HepG2 (cell line): Measurements from ENCODE around the gene EBP. TPM values are rescaled to one million over a fixed set of nuclear protein-coding genes. Genes with fewer than 3 reads are reported as not detected.

ENCODE experiments used
- AGO2 ChIP-seq: fragments of 200-400 bp; formaldehyde crosslinking; optimal IDR thresholded peaks from 2 replicates; pipeline ENCODE3; 2017; ENCODE audit warnings: mild to moderate bottlenecking, low read depth, low read length, moderate library complexity
- HNF4G ChIP-seq, 2 experiments: sonication (generic) in 1 of 2; formaldehyde crosslinking in 1 of 2; IDR thresholded peaks; 2 replicates each; pipeline versions ENCODE4 v1.4.0 to v1.6.1; 2011 to 2020; ENCODE audit warnings: borderline replicate concordance in 2 of 2, low read depth in 2 of 2, mild to moderate bottlenecking in 2 of 2, low read length in 1 of 2, missing genetic modification reagents in 1 of 2, moderate library complexity in 1 of 2
- HOXA7 ChIP-seq: sonication (generic); formaldehyde crosslinking; IDR thresholded peaks from 2 replicates; pipeline ENCODE4 v1.8.1; 2022; ENCODE audit warnings: mild to moderate bottlenecking, missing genetic modification reagents, moderate library complexity
- HOXD1 ChIP-seq: sonication (generic); formaldehyde crosslinking; IDR thresholded peaks from 2 replicates; pipeline ENCODE4 v1.5.0; 2020; ENCODE audit warnings: missing genetic modification reagents
- KAT8 ChIP-seq: IDR thresholded peaks from 2 replicates; pipeline ENCODE4 v1.6.1; 2016; ENCODE audit warnings: missing genetic modification reagents, missing compliant biosample characterization
- KDM5A ChIP-seq: fragments of 200-600 bp; sonication (generic); IDR thresholded peaks from 2 replicates; pipeline ENCODE4 v1.7.0; 2018; ENCODE audit warnings: antibody characterized with exemption, mild to moderate bottlenecking, low read length, borderline replicate concordance
- KLF12 ChIP-seq: sonication (generic); formaldehyde crosslinking; IDR thresholded peaks from 2 replicates; pipeline ENCODE4 v1.4.0; 2020; ENCODE audit warnings: missing genetic modification reagents, borderline replicate concordance
- MAX ChIP-seq: IDR thresholded peaks from 2 replicates; pipeline ENCODE4 v1.6.1; 2012; ENCODE audit warnings: inconsistent platforms
- MED13 ChIP-seq: sonication (generic); formaldehyde crosslinking; IDR thresholded peaks from 2 replicates; pipeline ENCODE4 v1.5.0; 2020; ENCODE audit warnings: missing genetic modification reagents
- NR2F6 ChIP-seq, 2 experiments: IDR thresholded peaks; 2 replicates each; pipeline ENCODE4 v1.6.1; 2016; ENCODE audit warnings: antibody characterized with exemption in 1 of 2, mild to moderate bottlenecking in 1 of 2
- PITX1 ChIP-seq: sonication (generic); formaldehyde crosslinking; IDR thresholded peaks from 2 replicates; pipeline ENCODE4 v1.5.1; 2020; ENCODE audit warnings: mild to moderate bottlenecking, missing genetic modification reagents
- REL ChIP-seq: sonication (generic); formaldehyde crosslinking; conservative IDR thresholded peaks from 2 replicates; pipeline ENCODE4 v1.8.0; 2022; ENCODE audit warnings: mild to moderate bottlenecking, missing genetic modification reagents, moderate library complexity
- RELA ChIP-seq: sonication (generic); formaldehyde crosslinking; IDR thresholded peaks from 2 replicates; pipeline ENCODE4 v1.4.0; 2020; ENCODE audit warnings: missing genetic modification reagents
- TBX2 ChIP-seq: sonication (generic); formaldehyde crosslinking; IDR thresholded peaks from 2 replicates; pipeline ENCODE4 v1.5.0; 2020; ENCODE audit warnings: missing genetic modification reagents, mild to moderate bottlenecking, borderline replicate concordance
- XRCC5 ChIP-seq: fragments of 200-400 bp; formaldehyde crosslinking; optimal IDR thresholded peaks from 2 replicates; pipeline ENCODE3; 2017; ENCODE audit warnings: mild to moderate bottlenecking, low read length
- ZBTB49 ChIP-seq: sonication (generic); formaldehyde crosslinking; IDR thresholded peaks from 2 replicates; pipeline ENCODE4 v1.4.0; 2020; ENCODE audit warnings: missing genetic modification reagents, borderline replicate concordance
- ZFP41 ChIP-seq: sonication (generic); formaldehyde crosslinking; IDR thresholded peaks from 2 replicates; pipeline ENCODE4 v1.4.0; 2020; ENCODE audit warnings: mild to moderate bottlenecking, missing genetic modification reagents, borderline replicate concordance
- ZNF225 ChIP-seq: sonication (generic); formaldehyde crosslinking; IDR thresholded peaks from 2 replicates; pipeline ENCODE4 v1.4.0; 2020; ENCODE audit warnings: mild to moderate bottlenecking, missing genetic modification reagents
- ZNF431 ChIP-seq: sonication (generic); formaldehyde crosslinking; IDR thresholded peaks from 2 replicates; pipeline ENCODE4 v1.9.0; 2022; ENCODE audit warnings: missing genetic modification reagents, low read depth, mild to moderate bottlenecking, borderline replicate concordance
- ZNF446 ChIP-seq: sonication (generic); formaldehyde crosslinking; IDR thresholded peaks from 2 replicates; pipeline ENCODE4 v1.5.0; 2020; ENCODE audit warnings: mild to moderate bottlenecking, missing genetic modification reagents
- ZNF746 ChIP-seq: sonication (generic); formaldehyde crosslinking; IDR thresholded peaks from 2 replicates; pipeline ENCODE4 v1.8.0; 2022; ENCODE audit warnings: mild to moderate bottlenecking, missing genetic modification reagents
- ZNF790 ChIP-seq: sonication (generic); formaldehyde crosslinking; IDR thresholded peaks from 2 replicates; pipeline ENCODE4 v1.8.0; 2022; ENCODE audit warnings: missing genetic modification reagents, mild to moderate bottlenecking, borderline replicate concordance
- ZSCAN22 ChIP-seq: sonication (generic); formaldehyde crosslinking; IDR thresholded peaks from 2 replicates; pipeline ENCODE4 v1.4.0; 2020; ENCODE audit warnings: mild to moderate bottlenecking, missing genetic modification reagents
- polyA plus RNA-seq, 8 experiments: library from polyadenylated mRNA; depleted of rRNA in 3 of 8; stranded (reverse) in 7 of 8; unstranded in 1 of 8; fragments of >200 nt; fragmentation: Illumina TruSeq in 4 of 8; extraction: Trizol in 4 of 8; gene quantifications; 2 replicates each; pipeline versions ENCODE4 v1.2.1 to v1.2.3, GENCODE V29; 2011 to 2016; ENCODE audit warnings: low read depth in 4 of 8, missing spikeins in 1 of 8, mixed read lengths in 1 of 8; ENCODE audit not compliant: insufficient read depth in 1 of 8
- total RNA-seq, 5 experiments: library from RNA; depleted of rRNA; stranded (reverse); fragments of >200 nt; fragmentation: Illumina TruSeq; extraction: Trizol; gene quantifications; 2 replicates each; pipeline ENCODE4 v1.2.3, GENCODE V29; 2016; ENCODE audit warnings: low read depth in 1 of 5
- TF ChIP-seq, protein P1 (sequence below): sonication (generic); formaldehyde crosslinking; IDR thresholded peaks from 2 replicates; pipeline ENCODE4 v1.4.0; 2020; ENCODE audit warnings: mild to moderate bottlenecking, missing genetic modification reagents
- TF ChIP-seq, protein P2 (sequence below): sonication (generic); formaldehyde crosslinking; IDR thresholded peaks from 2 replicates; pipeline ENCODE4 v1.5.0; 2020; ENCODE audit warnings: mild to moderate bottlenecking, missing genetic modification reagents

The EBP gene
- total and polyA plus RNA-seq, 2 of the 13 experiments (the other 11 are each of a cell fraction or from before 2014, with no cell fraction given): 106 to 260 TPM

- TF ChIP-seq, protein P1, sequence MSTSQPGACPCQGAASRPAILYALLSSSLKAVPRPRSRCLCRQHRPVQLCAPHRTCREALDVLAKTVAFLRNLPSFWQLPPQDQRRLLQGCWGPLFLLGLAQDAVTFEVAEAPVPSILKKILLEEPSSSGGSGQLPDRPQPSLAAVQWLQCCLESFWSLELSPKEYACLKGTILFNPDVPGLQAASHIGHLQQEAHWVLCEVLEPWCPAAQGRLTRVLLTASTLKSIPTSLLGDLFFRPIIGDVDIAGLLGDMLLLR (CRISPR knock-in tag): peak; percentile 62; the same call in 1 of the 2 replicates
- TF ChIP-seq REL (CRISPR knock-in tag) (no peak), KLF12 (peak; percentile 62; the same call in 1 of the 2 replicates), KAT8 (CRISPR knock-in tag) (peak; percentile 52; the same call in 1 of the 2 replicates), HNF4G (IDR thresholded peaks at IDR 0.05; ENCODE audit: borderline replicate concordance, low read depth, low read length) (no peak), HNF4G (CRISPR knock-in tag; IDR thresholded peaks at IDR 0.05; ENCODE audit: borderline replicate concordance, low read depth) (no peak), RELA (CRISPR knock-in tag) (no peak), PITX1 (CRISPR knock-in tag) (no peak), ZNF790 (CRISPR knock-in tag) (no peak), HOXA7 (CRISPR knock-in tag) (no peak), MAX (peak; percentile 78), NR2F6 (IDR thresholded peaks at IDR 0.05) (no peak), NR2F6 (CRISPR knock-in tag; IDR thresholded peaks at IDR 0.05) (no peak), HOXD1 (CRISPR knock-in tag) (0 out of 2 replicates have a peak, but pooled peaks have one; percentile 32), ZBTB49 (CRISPR knock-in tag) (no peak), XRCC5 (peak; percentile 19), ZNF446 (CRISPR knock-in tag) (0 out of 2 replicates have a peak, but pooled peaks have one; percentile 50), ZSCAN22 (CRISPR knock-in tag) (no peak), AGO2 (no peak), ZNF431 (no peak), MED13 (CRISPR knock-in tag) (no peak), KDM5A (no peak; the same call in none of the 2 replicates), TBX2 (peak; percentile 47; the same call in 1 of the 2 replicates), ZNF225 (CRISPR knock-in tag) (no peak), ZNF746 (no peak), ZFP41 (CRISPR knock-in tag) (no peak)
- TF ChIP-seq, protein P2, sequence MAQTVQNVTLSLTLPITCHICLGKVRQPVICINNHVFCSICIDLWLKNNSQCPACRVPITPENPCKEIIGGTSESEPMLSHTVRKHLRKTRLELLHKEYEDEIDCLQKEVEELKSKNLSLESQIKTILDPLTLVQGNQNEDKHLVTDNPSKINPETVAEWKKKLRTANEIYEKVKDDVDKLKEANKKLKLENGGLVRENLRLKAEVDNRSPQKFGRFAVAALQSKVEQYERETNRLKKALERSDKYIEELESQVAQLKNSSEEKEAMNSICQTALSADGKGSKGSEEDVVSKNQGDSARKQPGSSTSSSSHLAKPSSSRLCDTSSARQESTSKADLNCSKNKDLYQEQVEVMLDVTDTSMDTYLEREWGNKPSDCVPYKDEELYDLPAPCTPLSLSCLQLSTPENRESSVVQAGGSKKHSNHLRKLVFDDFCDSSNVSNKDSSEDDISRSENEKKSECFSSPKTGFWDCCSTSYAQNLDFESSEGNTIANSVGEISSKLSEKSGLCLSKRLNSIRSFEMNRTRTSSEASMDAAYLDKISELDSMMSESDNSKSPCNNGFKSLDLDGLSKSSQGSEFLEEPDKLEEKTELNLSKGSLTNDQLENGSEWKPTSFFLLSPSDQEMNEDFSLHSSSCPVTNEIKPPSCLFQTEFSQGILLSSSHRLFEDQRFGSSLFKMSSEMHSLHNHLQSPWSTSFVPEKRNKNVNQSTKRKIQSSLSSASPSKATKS (CRISPR knock-in tag): no peak
Measured at GRCh38 chrX:48475774-48476577, 45.6 kb upstream of the EBP start, which contains the start of gene FTSJ1 (continued).
